ENCODE data around the gene PHOSPHO1. TPM values are rescaled to one million over a fixed set of nuclear protein-coding genes. Genes with fewer than 3 reads are reported as not detected.

Gene PHOSPHO1
- total RNA-seq, 1 experiment from 2014 or later = 1.1 TPM

GRCh38 chr17:49214676-49215360, 15.8 kb downstream of the PHOSPHO1 start:
- ChIA-PET CTCF (no interaction called here), POLR2A (ENCODE audit: unreplicated experiment) (interaction anchor here (0.5 kb wide), 1 partner anchor 26 kb away, joined by 4 read pairs; no protein-coding TSS in a partner anchor)
- ATAC-seq (no peak), DNase-seq (no peak)
- no peaks in the 10 kb centered on the region for H3K4me1 ChIP-seq (ENCODE audit: insufficient read depth, low read length)
- TF ChIP-seq EZH2phosphoT487 (IDR thresholded peaks at IDR 0.05; ENCODE audit: borderline replicate concordance, low read length) (no peak), EZH2 (IDR thresholded peaks at IDR 0.05; ENCODE audit: low read length, unreplicated experiment) (no peak), CTCF (conservative IDR thresholded peaks at IDR 0.05; ENCODE audit: low read depth, low read length) (no peak)
- intact Hi-C loops (cut with micrococcal nuclease) = no loop called here
- no TSS peak for BruUV-seq (replicated peaks)
- no peak overlapping the region for H3K27ac ChIP-seq (ENCODE audit: low read length)
- no peak overlapping the region for H3K9ac ChIP-seq (ENCODE audit: low read length)
- H3K27me3 ChIP-seq (ENCODE audit: low read length) = no peaks in the 10 kb centered on the region
- no peaks in the 10 kb centered on the region for H3K9me3 ChIP-seq (ENCODE audit: low read length)
- H2AFZ ChIP-seq (ENCODE audit: low read length) = no peak overlapping the region
- H3F3A ChIP-seq (ENCODE audit: low read length, unreplicated experiment) = no peaks in the 10 kb centered on the region
- no peaks in the 10 kb centered on the region for H3K9me2 ChIP-seq (replicated peaks; ENCODE audit: low read length)
- no peak overlapping the region for H3K4me2 ChIP-seq (ENCODE audit: low read length)
- no peak overlapping the region for H3K4me3 ChIP-seq (ENCODE audit: low read length)
- H3K79me2 ChIP-seq (ENCODE audit: low read length) = no peaks in the 10 kb centered on the region
- H3K36me3 ChIP-seq (ENCODE audit: low read depth, low read length) = no peaks in the 10 kb centered on the region
- no peaks in the 10 kb centered on the region for H4K20me1 ChIP-seq (ENCODE audit: low read length)

GRCh38 chr17:49213847-49214246, 16.7 kb downstream of the PHOSPHO1 start:
- H3K9ac ChIP-seq (ENCODE audit: low read length) = no peak overlapping the region
- no peak overlapping the region for H2AFZ ChIP-seq (ENCODE audit: low read length)
- H3K4me3 ChIP-seq (ENCODE audit: low read length) = no peak overlapping the region
- CTCF ChIA-PET = no interaction called here
- no TSS peak for BruUV-seq (replicated peaks)
- POLR2A ChIA-PET (ENCODE audit: unreplicated experiment) = no interaction called here
- no peaks in the 10 kb centered on the region for H3F3A ChIP-seq (ENCODE audit: low read length, unreplicated experiment)
- H3K27ac ChIP-seq (ENCODE audit: low read length) = no peak overlapping the region
- no peaks in the 10 kb centered on the region for H3K9me3 ChIP-seq (ENCODE audit: low read length)
- ATAC-seq (no peak), DNase-seq (no peak)
- no peaks in the 10 kb centered on the region for H3K79me2 ChIP-seq (ENCODE audit: low read length)
- H3K36me3 ChIP-seq (ENCODE audit: low read depth, low read length) = no peaks in the 10 kb centered on the region
- intact Hi-C loops (cut with micrococcal nuclease) = no loop called here
- H3K4me2 ChIP-seq (ENCODE audit: low read length) = no peak overlapping the region
- no peaks in the 10 kb centered on the region for H3K27me3 ChIP-seq (ENCODE audit: low read length)
- no peaks in the 10 kb centered on the region for H3K9me2 ChIP-seq (replicated peaks; ENCODE audit: low read length)
- TF ChIP-seq EZH2 (IDR thresholded peaks at IDR 0.05; ENCODE audit: low read length, unreplicated experiment) (no peak), EZH2phosphoT487 (IDR thresholded peaks at IDR 0.05; ENCODE audit: borderline replicate concordance, low read length) (no peak), CTCF (conservative IDR thresholded peaks at IDR 0.05; ENCODE audit: low read depth, low read length) (no peak)
- no peaks in the 10 kb centered on the region for H3K4me1 ChIP-seq (ENCODE audit: insufficient read depth, low read length)
- H4K20me1 ChIP-seq (ENCODE audit: low read length) = no peaks in the 10 kb centered on the region

GRCh38 chr17:49213399-49213798, 17.2 kb downstream of the PHOSPHO1 start:
- Histone ChIP-seq H3K79me2 (ENCODE audit: low read length) (no peaks in the 10 kb centered on the region), H3K27me3 (ENCODE audit: low read length) (no peaks in the 10 kb centered on the region), H3K27ac (ENCODE audit: low read length) (no peak overlapping the region), H3K9me2 (replicated peaks; ENCODE audit: low read length) (no peaks in the 10 kb centered on the region), H3K9ac (ENCODE audit: low read length) (no peak overlapping the region), H3F3A (ENCODE audit: low read length, unreplicated experiment) (no peaks in the 10 kb centered on the region), H3K36me3 (ENCODE audit: low read depth, low read length) (no peaks in the 10 kb centered on the region), H3K4me3 (ENCODE audit: low read length) (no peak overlapping the region), H4K20me1 (ENCODE audit: low read length) (no peaks in the 10 kb centered on the region), H3K9me3 (ENCODE audit: low read length) (no peaks in the 10 kb centered on the region), H3K4me1 (ENCODE audit: insufficient read depth, low read length) (no peaks in the 10 kb centered on the region), H2AFZ (ENCODE audit: low read length) (no peak overlapping the region), H3K4me2 (ENCODE audit: low read length) (no peak overlapping the region)
- no peak for TF ChIP-seq CTCF (conservative IDR thresholded peaks at IDR 0.05; ENCODE audit: low read depth, low read length)
- no peak for TF ChIP-seq EZH2 (IDR thresholded peaks at IDR 0.05; ENCODE audit: low read length, unreplicated experiment)
- TF ChIP-seq EZH2phosphoT487 (IDR thresholded peaks at IDR 0.05; ENCODE audit: borderline replicate concordance, low read length) = no peak
- ATAC-seq (no peak), DNase-seq (no peak)
- POLR2A ChIA-PET (ENCODE audit: unreplicated experiment) = no interaction called here
- no TSS peak for BruUV-seq (replicated peaks)
- intact Hi-C loops (cut with micrococcal nuclease) = no loop called here
- CTCF ChIA-PET = no interaction called here

All from PC-3 (cell line).